DND-41 (cell line): ENCODE results near the gene RBM43.

Source experiments
- ATAC-seq: fragments of 200-7000 bp; cut with Tn5 transposase; 3 replicates; pipeline ENCODE4 v1.9.1; 2021; ENCODE audit warnings: low read depth; ENCODE audit not compliant: insufficient read depth
- DNase-seq: peaks from one replicate; pipeline ENCODE4 v3.0.0-alpha.2; 2020
- H2AFZ ChIP-seq: 2 replicates; pipeline ENCODE4 v1.6.0; 2012; ENCODE audit warnings: low read depth, low read length
- H3K27ac ChIP-seq: 2 replicates; pipeline ENCODE4 v1.5.1; 2012; ENCODE audit warnings: low read length, inconsistent platforms
- H3K27me3 ChIP-seq: fragments of 200-600 bp; sonication (generic); 2 replicates; pipeline ENCODE4 v1.6.0; 2012; ENCODE audit warnings: low read length, mild to moderate bottlenecking, inconsistent platforms; ENCODE audit not compliant: insufficient read depth, poor library complexity
- H3K36me3 ChIP-seq: 2 replicates; pipeline ENCODE4 v1.5.1; 2012; ENCODE audit warnings: low read length, inconsistent platforms; ENCODE audit not compliant: insufficient read depth
- H3K4me1 ChIP-seq: 2 replicates; pipeline ENCODE4 v1.5.1; 2012; ENCODE audit warnings: mild to moderate bottlenecking, low read length; ENCODE audit not compliant: insufficient read depth
- H3K4me2 ChIP-seq: 2 replicates; pipeline ENCODE4 v1.6.0; 2012; ENCODE audit warnings: mild to moderate bottlenecking, moderate library complexity, low read length, inconsistent platforms; ENCODE audit not compliant: insufficient read depth
- H3K4me3 ChIP-seq, 2 experiments: fragments of 200-600 bp in 1 of 2; shearing (Covaris generic) in 1 of 2; 2 replicates each; pipeline ENCODE4 v1.5.1; 2012 to 2016; ENCODE audit warnings: inconsistent platforms in 2 of 2, low read length in 2 of 2, mild to moderate bottlenecking in 2 of 2, low read depth in 1 of 2, moderate library complexity in 1 of 2
- H3K79me2 ChIP-seq: 2 replicates; pipeline ENCODE4 v1.6.0; 2012; ENCODE audit warnings: low read length, inconsistent platforms; ENCODE audit not compliant: insufficient read depth
- H3K9ac ChIP-seq: 2 replicates; pipeline ENCODE4 v1.6.0; 2012; ENCODE audit warnings: low read depth, mild to moderate bottlenecking, inconsistent platforms, low read length, moderate library complexity
- H3K9me3 ChIP-seq: 2 replicates; pipeline ENCODE4 v1.5.1; 2012; ENCODE audit warnings: low read length, moderate library complexity, mild to moderate bottlenecking, inconsistent platforms; ENCODE audit not compliant: insufficient read depth, severe bottlenecking
- H4K20me1 ChIP-seq: 2 replicates; pipeline ENCODE4 v1.6.0; 2012; ENCODE audit warnings: low read length; ENCODE audit not compliant: insufficient read depth
- EZH2 ChIP-seq: IDR thresholded peaks from 3 replicates; pipeline ENCODE4 v1.6.1; 2012; ENCODE audit warnings: borderline replicate concordance, low read depth, mild to moderate bottlenecking, moderate library complexity, low read length, inconsistent platforms; ENCODE audit not compliant: severe bottlenecking
- TF ChIP-seq, protein P1 (sequence below): IDR thresholded peaks from 2 replicates; pipeline ENCODE4 v1.5.1; 2012; ENCODE audit warnings: borderline replicate concordance, low read length, moderate library complexity, mild to moderate bottlenecking; ENCODE audit not compliant: poor library complexity, severe bottlenecking; ENCODE audit errors: extremely low read depth

RBM43 gene

DNA sequence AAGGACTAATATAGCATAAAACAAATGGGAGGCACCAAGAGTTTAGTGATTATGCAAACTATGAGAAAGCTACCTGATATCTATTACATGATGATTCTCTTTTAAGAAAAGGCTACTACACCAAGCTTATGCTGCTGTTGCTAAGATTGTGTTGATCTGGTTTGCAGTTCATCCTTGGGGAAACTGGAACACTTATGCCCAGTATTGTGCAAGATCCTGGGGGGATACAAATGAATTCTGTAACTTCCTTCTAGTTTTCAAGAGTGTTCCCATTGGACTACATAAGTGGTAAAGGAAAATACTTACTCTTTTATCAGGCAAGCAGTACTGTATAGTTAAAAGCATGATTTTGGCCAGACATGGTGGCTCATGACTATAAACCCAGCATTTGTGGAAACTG lies 30.9 kb upstream of the RBM43 start:
- no peak for TF ChIP-seq EZH2
- TF ChIP-seq, protein P1, sequence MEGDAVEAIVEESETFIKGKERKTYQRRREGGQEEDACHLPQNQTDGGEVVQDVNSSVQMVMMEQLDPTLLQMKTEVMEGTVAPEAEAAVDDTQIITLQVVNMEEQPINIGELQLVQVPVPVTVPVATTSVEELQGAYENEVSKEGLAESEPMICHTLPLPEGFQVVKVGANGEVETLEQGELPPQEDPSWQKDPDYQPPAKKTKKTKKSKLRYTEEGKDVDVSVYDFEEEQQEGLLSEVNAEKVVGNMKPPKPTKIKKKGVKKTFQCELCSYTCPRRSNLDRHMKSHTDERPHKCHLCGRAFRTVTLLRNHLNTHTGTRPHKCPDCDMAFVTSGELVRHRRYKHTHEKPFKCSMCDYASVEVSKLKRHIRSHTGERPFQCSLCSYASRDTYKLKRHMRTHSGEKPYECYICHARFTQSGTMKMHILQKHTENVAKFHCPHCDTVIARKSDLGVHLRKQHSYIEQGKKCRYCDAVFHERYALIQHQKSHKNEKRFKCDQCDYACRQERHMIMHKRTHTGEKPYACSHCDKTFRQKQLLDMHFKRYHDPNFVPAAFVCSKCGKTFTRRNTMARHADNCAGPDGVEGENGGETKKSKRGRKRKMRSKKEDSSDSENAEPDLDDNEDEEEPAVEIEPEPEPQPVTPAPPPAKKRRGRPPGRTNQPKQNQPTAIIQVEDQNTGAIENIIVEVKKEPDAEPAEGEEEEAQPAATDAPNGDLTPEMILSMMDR, result no peak
- H3K9me3 ChIP-seq, result no peaks in the 10 kb centered on the region
- DNase-seq (no peak), ATAC-seq (no peak)
- no peaks in the 10 kb centered on the region for H4K20me1 ChIP-seq
- H3K27ac ChIP-seq, result no peak overlapping the region
- peaks cover 17% of the 10 kb centered on the region for H3K4me1 ChIP-seq
- no peak overlapping the region for H2AFZ ChIP-seq
- H3K4me2 ChIP-seq, result no peak overlapping the region
- no peak overlapping the region for H3K4me3 ChIP-seq
- H3K79me2 ChIP-seq, result peaks cover 18% of the 10 kb centered on the region
- H3K9ac ChIP-seq, result no peak overlapping the region
- H3K36me3 ChIP-seq, result peaks cover 4% of the 10 kb centered on the region; the same call in 1 of the 2 replicates
- H3K27me3 ChIP-seq, result no peaks in the 10 kb centered on the region

DNA sequence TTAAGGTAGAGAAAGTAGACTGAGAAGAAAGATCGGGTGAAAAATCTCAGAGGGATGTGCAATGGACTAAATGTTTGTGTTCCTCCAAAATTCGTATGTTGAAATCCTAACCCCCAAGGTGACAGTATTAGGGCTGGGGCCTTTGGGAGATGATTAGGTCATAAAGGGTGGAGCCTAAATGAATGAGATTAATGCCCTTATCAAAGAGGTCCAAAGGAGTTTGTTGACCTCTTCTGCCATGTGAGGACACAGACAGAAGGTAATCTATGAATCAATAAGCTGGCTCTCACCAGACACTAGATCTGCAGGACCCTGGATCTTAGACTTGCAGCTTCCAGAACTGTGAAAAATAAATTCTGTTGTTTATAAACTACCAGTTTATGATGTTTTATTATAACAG lies 30.5 kb upstream of the RBM43 start:
- no peaks in the 10 kb centered on the region for H3K27me3 ChIP-seq
- H3K27ac ChIP-seq, result no peak overlapping the region
- H3K4me2 ChIP-seq, result no peak overlapping the region
- peaks cover 4% of the 10 kb centered on the region; the same call in 1 of the 2 replicates for H3K36me3 ChIP-seq
- H3K4me1 ChIP-seq, result peaks cover 21% of the 10 kb centered on the region
- TF ChIP-seq, protein P1, result no peak
- no peak for TF ChIP-seq EZH2
- no peaks in the 10 kb centered on the region for H4K20me1 ChIP-seq
- no peak overlapping the region for H3K9ac ChIP-seq
- ATAC-seq (no peak), DNase-seq (no peak)
- no peak overlapping the region for H2AFZ ChIP-seq
- H3K9me3 ChIP-seq, result no peaks in the 10 kb centered on the region
- H3K4me3 ChIP-seq, result no peak overlapping the region
- H3K79me2 ChIP-seq, result peaks cover 22% of the 10 kb centered on the region

DNA sequence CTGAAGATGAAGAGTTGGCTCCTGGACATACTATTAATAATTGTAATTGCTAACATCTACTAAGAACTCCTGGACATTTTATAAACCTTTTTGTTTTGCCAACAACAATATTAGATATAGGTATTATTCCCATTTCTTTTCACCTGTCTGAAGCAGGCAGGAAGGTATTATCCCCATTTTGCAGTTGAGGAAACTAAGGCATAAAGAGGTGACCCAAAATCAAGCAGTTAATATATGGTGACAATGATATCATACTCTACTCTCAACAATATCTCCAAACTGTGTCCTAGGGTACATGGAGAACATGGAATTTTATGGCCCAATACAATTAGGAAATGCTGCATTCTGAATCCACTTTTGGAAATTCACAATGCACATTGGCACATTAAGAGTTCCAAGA lies 29.6 kb upstream of the RBM43 start:
- H3K9ac ChIP-seq, result no peak overlapping the region; the same call in 1 of the 2 replicates
- H3K27ac ChIP-seq, result peak overlapping the region; percentile 97; the same call in 1 of the 2 replicates
- H3K27me3 ChIP-seq, result no peaks in the 10 kb centered on the region
- H3K79me2 ChIP-seq, result peaks cover 31% of the 10 kb centered on the region
- H4K20me1 ChIP-seq, result no peaks in the 10 kb centered on the region
- H2AFZ ChIP-seq, result peak overlapping the region; percentile 70
- peaks cover 30% of the 10 kb centered on the region for H3K4me1 ChIP-seq
- no peaks in the 10 kb centered on the region for H3K9me3 ChIP-seq
- TF ChIP-seq, protein P1, result no peak
- TF ChIP-seq EZH2, result no peak
- ATAC-seq, result no peak
- no peak overlapping the region; the same call in 1 of the 2 replicates for H3K4me2 ChIP-seq
- DNase-seq, result no peak
- peaks cover 4% of the 10 kb centered on the region; the same call in 1 of the 2 replicates for H3K36me3 ChIP-seq
- H3K4me3 ChIP-seq, result no peak overlapping the region
